Stimulated activated CD8-positive, alpha-beta memory T cell treated with anti-CD3 and anti-CD28 coated beads, Interleukin-2, amount 100 ng/mL, for 48 hours (primary cell): Measurements from ENCODE around the gene TFCP2.
A peak's percentile ranks its signal among the peaks of the same experiment; 100 is the strongest.

ENCODE experiments used
- DNase-seq, 2 donors: peaks; one replicate each; pipeline ENCODE4 v3.0.0-alpha.2; 2020; ENCODE audit warnings: low read depth in 2 of 2

The TFCP2 gene

GRCh38 chr12:51197736-51198567 is 25.0 kb upstream of the TFCP2 start:
- no peak for DNase-seq

GRCh38 chr12:51196547-51196946 is 23.6 kb upstream of the TFCP2 start:
- no peak for DNase-seq

GRCh38 chr12:51195841-51196240 is 22.9 kb upstream of the TFCP2 start:
- DNase-seq: no peak

- no peak for DNase-seq
Observed at GRCh38 chr12:51192284-51192671, 19.3 kb upstream of the TFCP2 start.

- no peak for DNase-seq
Observed at GRCh38 chr12:51191516-51192283, 18.8 kb upstream of the TFCP2 start.

- no peak for DNase-seq
Observed at GRCh38 chr12:51190820-51191219, 17.9 kb upstream of the TFCP2 start.

- no peak for DNase-seq
Observed at GRCh38 chr12:51189790-51190355, 16.9 kb upstream of the TFCP2 start.

GRCh38 chr12:51188359-51189051 is 15.6 kb upstream of the TFCP2 start:
- no peak for DNase-seq

GRCh38 chr12:51187370-51187987 is 14.5 kb upstream of the TFCP2 start:
- no peak for DNase-seq

- DNase-seq: no peak
Observed at GRCh38 chr12:51186465-51187085, 13.6 kb upstream of the TFCP2 start.

- no peak for DNase-seq
Observed at GRCh38 chr12:51185171-51185717, 12.3 kb upstream of the TFCP2 start.

- DNase-seq: no peak
Observed at GRCh38 chr12:51183816-51184215, 10.9 kb upstream of the TFCP2 start.

- no peak for DNase-seq
Observed at GRCh38 chr12:51183349-51183748, 10.4 kb upstream of the TFCP2 start.

GRCh38 chr12:51181558-51181957 is 8.6 kb upstream of the TFCP2 start:
- no peak for DNase-seq

GRCh38 chr12:51177897-51178296 is 5.0 kb upstream of the TFCP2 start:
- DNase-seq: no peak

- no peak for DNase-seq
Observed at GRCh38 chr12:51174501-51174900, 1.6 kb upstream of the TFCP2 start.

- DNase-seq: peak in 1 of 2 donors; percentile 11
Observed at GRCh38 chr12:51171884-51172514, 936 bp downstream of the TFCP2 start.

- DNase-seq: no peak
Observed at GRCh38 chr12:51163795-51164194, 9.1 kb downstream of the TFCP2 start.

GRCh38 chr12:51162217-51162616 is 10.7 kb downstream of the TFCP2 start:
- no peak for DNase-seq

GRCh38 chr12:51160814-51161459 is 12.0 kb downstream of the TFCP2 start:
- no peak for DNase-seq
